ENCODE data around the gene FAS.

FAS gene

DNA sequence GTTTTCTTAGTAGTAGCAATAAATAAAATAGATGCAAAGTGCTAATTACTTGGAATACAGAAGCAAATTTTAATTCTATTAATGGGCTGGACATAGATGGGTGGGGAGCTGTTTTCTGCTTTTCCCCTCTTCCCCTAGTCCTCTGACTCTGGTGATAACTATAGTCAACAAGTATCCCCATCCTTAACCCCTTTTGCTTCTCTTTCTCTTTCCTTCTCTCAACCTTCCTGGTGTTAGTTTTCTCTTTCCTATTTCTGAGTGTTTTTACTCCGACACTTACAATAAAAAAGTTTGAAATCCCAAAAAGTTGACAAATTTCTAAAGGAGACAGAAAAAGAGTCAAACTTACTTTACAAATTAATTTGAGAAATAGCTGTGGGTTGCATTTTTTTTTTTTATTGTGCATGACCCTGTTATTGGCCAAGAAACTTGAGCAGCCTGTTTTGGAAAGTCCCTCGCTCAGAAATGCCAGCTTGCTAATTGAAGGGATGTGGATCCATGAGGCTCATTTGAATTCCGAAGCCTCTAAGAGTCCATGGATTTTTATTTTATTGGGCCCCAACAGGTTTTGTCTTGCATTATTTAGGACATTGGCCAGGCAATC is 2.4 kb downstream of the FAS start:
- H3K27ac ChIP-seq (ENCODE audit: extremely low read depth, low read depth, low read length), result no peak overlapping the region
- TF ChIP-seq, protein P1, sequence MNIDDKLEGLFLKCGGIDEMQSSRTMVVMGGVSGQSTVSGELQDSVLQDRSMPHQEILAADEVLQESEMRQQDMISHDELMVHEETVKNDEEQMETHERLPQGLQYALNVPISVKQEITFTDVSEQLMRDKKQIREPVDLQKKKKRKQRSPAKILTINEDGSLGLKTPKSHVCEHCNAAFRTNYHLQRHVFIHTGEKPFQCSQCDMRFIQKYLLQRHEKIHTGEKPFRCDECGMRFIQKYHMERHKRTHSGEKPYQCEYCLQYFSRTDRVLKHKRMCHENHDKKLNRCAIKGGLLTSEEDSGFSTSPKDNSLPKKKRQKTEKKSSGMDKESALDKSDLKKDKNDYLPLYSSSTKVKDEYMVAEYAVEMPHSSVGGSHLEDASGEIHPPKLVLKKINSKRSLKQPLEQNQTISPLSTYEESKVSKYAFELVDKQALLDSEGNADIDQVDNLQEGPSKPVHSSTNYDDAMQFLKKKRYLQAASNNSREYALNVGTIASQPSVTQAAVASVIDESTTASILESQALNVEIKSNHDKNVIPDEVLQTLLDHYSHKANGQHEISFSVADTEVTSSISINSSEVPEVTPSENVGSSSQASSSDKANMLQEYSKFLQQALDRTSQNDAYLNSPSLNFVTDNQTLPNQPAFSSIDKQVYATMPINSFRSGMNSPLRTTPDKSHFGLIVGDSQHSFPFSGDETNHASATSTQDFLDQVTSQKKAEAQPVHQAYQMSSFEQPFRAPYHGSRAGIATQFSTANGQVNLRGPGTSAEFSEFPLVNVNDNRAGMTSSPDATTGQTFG (tag by site-specific recombination; IDR thresholded peaks at IDR 0.05; ENCODE audit: borderline replicate concordance), result no peak
- TF ChIP-seq ZNF335 (tag by site-specific recombination; conservative IDR thresholded peaks at IDR 0.05) (peak; percentile 42; the same call in 1 of the 2 replicates), ZNF548 (tag by site-specific recombination; IDR thresholded peaks at IDR 0.05) (no peak), SCRT1 (tag by site-specific recombination; IDR thresholded peaks at IDR 0.05; ENCODE audit: borderline replicate concordance) (peak; percentile 88), PRDM1 (tag by site-specific recombination; IDR thresholded peaks at IDR 0.05) (peak; percentile 77), ZNF571 (tag by site-specific recombination; IDR thresholded peaks at IDR 0.05) (no peak), SCRT2 (tag by site-specific recombination; IDR thresholded peaks at IDR 0.05) (peak; percentile 86)
- TF ChIP-seq, protein P2, sequence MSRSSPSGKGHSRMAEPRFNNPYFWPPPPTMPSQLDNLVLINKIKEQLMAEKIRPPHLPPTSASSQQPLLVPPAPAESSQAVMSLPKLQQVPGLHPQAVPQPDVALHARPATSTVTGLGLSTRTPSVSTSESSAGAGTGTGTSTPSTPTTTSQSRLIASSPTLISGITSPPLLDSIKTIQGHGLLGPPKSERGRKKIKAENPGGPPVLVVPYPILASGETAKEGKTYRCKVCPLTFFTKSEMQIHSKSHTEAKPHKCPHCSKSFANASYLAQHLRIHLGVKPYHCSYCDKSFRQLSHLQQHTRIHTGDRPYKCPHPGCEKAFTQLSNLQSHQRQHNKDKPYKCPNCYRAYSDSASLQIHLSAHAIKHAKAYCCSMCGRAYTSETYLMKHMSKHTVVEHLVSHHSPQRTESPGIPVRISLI (tag by site-specific recombination; IDR thresholded peaks at IDR 0.05), result peak; percentile 43; the same call in 1 of the 2 replicates
- TF ChIP-seq, protein P3, sequence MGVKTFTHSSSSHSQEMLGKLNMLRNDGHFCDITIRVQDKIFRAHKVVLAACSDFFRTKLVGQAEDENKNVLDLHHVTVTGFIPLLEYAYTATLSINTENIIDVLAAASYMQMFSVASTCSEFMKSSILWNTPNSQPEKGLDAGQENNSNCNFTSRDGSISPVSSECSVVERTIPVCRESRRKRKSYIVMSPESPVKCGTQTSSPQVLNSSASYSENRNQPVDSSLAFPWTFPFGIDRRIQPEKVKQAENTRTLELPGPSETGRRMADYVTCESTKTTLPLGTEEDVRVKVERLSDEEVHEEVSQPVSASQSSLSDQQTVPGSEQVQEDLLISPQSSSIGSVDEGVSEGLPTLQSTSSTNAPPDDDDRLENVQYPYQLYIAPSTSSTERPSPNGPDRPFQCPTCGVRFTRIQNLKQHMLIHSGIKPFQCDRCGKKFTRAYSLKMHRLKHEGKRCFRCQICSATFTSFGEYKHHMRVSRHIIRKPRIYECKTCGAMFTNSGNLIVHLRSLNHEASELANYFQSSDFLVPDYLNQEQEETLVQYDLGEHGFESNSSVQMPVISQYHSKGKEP (tag by site-specific recombination; IDR thresholded peaks at IDR 0.05), result peak; percentile 13; the same call in 1 of the 2 replicates
- TF ChIP-seq, protein P4, sequence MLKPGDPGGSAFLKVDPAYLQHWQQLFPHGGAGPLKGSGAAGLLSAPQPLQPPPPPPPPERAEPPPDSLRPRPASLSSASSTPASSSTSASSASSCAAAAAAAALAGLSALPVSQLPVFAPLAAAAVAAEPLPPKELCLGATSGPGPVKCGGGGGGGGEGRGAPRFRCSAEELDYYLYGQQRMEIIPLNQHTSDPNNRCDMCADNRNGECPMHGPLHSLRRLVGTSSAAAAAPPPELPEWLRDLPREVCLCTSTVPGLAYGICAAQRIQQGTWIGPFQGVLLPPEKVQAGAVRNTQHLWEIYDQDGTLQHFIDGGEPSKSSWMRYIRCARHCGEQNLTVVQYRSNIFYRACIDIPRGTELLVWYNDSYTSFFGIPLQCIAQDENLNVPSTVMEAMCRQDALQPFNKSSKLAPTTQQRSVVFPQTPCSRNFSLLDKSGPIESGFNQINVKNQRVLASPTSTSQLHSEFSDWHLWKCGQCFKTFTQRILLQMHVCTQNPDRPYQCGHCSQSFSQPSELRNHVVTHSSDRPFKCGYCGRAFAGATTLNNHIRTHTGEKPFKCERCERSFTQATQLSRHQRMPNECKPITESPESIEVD (tag by site-specific recombination; IDR thresholded peaks at IDR 0.05), result peak; percentile 48; the same call in 1 of the 2 replicates
- no peaks in the 10 kb centered on the region for H3K36me3 ChIP-seq (ENCODE audit: control insufficient read depth in 2 of 2, insufficient read depth in 1 of 2, low read length in 2 of 2)
- H3K4me1 ChIP-seq (ENCODE audit: control insufficient read depth, insufficient read depth, low read length), result peaks cover 19% of the 10 kb centered on the region
- POLR2A ChIA-PET, result interaction anchor here (1.2 to 1.7 kb wide), 2 partner anchors 113 to 214 kb away, joined by 3 to 7 read pairs; partner anchors contain the start of genes CH25H and STAMBPL1
- CTCF ChIA-PET, result interaction anchor here (0.8 to 7.4 kb wide), 6 partner anchors 11 to 225 kb away, joined by 3 to 137 read pairs (median 4); no protein-coding TSS in a partner anchor
- no peaks in the 10 kb centered on the region for H3K9me3 ChIP-seq (ENCODE audit: control insufficient read depth, insufficient read depth, low read depth, low read length)
- no peak overlapping the region; the same call in 1 of the 2 replicates for H3K4me3 ChIP-seq (ENCODE audit: low read depth, low read length)

DNA sequence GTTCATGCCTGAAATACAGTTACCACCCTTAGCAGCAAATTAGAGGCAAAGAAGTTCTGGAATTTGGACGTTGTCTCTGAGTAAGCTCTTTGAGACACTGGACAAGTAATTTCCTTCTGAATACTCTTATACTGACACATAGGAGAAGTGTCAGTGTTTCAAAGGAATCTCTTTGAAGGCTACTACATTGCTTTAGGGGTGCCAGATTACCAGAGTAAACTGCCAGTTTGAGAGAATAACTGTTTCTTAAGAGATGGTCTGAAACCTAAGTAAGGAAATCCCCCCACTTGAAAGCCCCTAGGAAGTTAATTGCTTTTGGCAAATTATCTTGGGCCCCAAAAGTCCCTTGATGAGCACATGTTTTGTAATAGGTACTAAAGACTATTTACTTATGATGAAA is 3.4 kb downstream of the FAS start:
- Histone ChIP-seq H3K36me3 (ENCODE audit: control insufficient read depth in 2 of 2, insufficient read depth in 1 of 2, low read length in 2 of 2) (no peaks in the 10 kb centered on the region), H3K27ac (ENCODE audit: extremely low read depth, low read depth, low read length) (no peak overlapping the region), H3K4me3 (ENCODE audit: low read depth, low read length) (no peak overlapping the region), H3K9me3 (ENCODE audit: control insufficient read depth, insufficient read depth, low read depth, low read length) (no peaks in the 10 kb centered on the region), H3K4me1 (ENCODE audit: control insufficient read depth, insufficient read depth, low read length) (peaks cover 19% of the 10 kb centered on the region)
- TF ChIP-seq ZSCAN30 (tag by site-specific recombination; IDR thresholded peaks at IDR 0.05) (0 out of 2 replicates have a peak, but pooled peaks have one; percentile 41), KLF1 (tag by site-specific recombination; IDR thresholded peaks at IDR 0.05) (no peak), ZNF521 (tag by site-specific recombination; IDR thresholded peaks at IDR 0.05) (no peak)
- TF ChIP-seq, protein P5, sequence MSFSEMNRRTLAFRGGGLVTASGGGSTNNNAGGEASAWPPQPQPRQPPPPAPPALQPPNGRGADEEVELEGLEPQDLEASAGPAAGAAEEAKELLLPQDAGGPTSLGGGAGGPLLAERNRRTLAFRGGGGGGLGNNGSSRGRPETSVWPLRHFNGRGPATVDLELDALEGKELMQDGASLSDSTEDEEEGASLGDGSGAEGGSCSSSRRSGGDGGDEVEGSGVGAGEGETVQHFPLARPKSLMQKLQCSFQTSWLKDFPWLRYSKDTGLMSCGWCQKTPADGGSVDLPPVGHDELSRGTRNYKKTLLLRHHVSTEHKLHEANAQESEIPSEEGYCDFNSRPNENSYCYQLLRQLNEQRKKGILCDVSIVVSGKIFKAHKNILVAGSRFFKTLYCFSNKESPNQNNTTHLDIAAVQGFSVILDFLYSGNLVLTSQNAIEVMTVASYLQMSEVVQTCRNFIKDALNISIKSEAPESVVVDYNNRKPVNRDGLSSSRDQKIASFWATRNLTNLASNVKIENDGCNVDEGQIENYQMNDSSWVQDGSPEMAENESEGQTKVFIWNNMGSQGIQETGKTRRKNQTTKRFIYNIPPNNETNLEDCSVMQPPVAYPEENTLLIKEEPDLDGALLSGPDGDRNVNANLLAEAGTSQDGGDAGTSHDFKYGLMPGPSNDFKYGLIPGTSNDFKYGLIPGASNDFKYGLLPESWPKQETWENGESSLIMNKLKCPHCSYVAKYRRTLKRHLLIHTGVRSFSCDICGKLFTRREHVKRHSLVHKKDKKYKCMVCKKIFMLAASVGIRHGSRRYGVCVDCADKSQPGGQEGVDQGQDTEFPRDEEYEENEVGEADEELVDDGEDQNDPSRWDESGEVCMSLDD (tag by site-specific recombination; IDR thresholded peaks at IDR 0.05), result no peak
- POLR2A ChIA-PET, result interaction anchor here (1.2 to 1.7 kb wide), 2 partner anchors 114 to 213 kb away, joined by 3 to 7 read pairs; partner anchors contain the start of genes CH25H and STAMBPL1
- CTCF ChIA-PET, result interaction anchor here (0.9 to 7.4 kb wide), 9 partner anchors 30 to 224 kb away, joined by 3 to 137 read pairs (median 5); no protein-coding TSS in a partner anchor
